Activated CD8-positive, alpha-beta memory T cell treated with anti-CD3 and anti-CD28 coated beads for 4 hours (primary cell): ENCODE measurements around the gene MOB1A.
"Not testable (repeated sequence)": the region's sequence is repeated elsewhere in the genome, so short reads cannot be mapped to it uniquely, and the experiment has no call there.

ENCODE experiments used
- DNase-seq, 2 donors: peaks; one replicate each; pipeline ENCODE4 v3.0.0-alpha.2; 2020; ENCODE audit warnings: low read depth in 2 of 2

MOB1A gene

DNA sequence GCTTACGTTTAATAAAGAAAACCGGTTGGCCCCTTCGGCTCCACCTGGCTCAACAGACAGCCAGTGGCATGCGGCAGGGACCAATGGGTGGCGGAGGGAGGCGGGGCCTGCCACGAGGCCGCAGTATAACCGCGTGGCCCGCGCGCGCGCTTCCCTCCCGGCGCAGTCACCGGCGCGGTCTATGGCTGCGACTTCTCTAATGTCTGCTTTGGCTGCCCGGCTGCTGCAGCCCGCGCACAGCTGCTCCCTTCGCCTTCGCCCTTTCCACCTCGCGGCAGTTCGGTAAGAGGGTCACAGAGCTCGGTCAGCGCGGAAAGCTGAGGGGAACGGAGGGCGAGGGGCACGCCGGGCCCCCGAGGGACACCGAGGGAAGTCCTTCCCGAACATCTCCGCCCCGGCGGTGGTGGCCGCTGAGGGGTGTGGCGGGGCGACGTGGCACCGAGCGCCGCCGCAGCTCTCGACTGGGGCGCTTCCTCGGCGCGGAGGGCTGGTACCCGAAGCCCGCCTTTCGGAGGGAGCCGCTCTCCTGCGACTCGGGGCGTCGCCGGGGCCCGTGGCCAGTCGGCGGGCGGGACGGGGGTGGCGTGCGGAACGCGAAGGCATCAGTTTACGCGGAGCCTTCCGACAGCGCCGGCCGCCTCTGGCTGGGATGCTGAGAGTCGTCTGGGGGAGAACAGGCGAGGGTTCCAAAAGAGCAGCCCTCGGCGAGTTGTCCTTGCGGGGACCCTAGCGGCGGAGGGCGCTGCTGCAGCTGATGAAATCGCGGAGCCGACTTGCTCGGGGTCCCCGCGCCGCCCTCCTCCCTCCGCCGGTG, 20.0 kb upstream of the MOB1A start, which contains the start of gene MTHFD2:
MTHFD2 (plus strand) TSS at position 155 of the 814 bp plus-strand sequence; CDS start at position 182, 27 bp downstream.
- DNase-seq = peak; percentile 84 to 85

DNA sequence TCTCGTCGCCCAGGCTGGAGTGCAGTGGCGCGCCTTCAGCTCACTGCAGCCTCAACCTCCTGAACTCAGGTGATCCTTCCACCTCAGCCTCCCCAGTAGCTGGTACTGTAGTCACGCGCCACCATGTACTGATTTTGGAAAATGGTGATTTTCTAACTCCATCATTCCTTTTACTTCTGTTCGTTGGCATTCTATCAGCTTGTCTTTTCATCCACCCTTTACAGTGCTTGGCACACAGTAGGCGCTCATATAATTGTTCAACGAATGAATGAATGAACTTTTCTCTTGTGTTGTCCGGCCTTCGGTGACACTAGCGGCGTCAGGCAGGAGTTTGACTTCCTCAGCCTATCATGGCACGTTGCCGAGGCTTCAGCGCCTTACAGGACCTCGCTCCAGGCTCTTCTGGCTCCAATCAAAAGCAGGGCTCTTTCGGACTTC, 19.4 kb upstream of the MOB1A start:
- no peak for DNase-seq

DNA sequence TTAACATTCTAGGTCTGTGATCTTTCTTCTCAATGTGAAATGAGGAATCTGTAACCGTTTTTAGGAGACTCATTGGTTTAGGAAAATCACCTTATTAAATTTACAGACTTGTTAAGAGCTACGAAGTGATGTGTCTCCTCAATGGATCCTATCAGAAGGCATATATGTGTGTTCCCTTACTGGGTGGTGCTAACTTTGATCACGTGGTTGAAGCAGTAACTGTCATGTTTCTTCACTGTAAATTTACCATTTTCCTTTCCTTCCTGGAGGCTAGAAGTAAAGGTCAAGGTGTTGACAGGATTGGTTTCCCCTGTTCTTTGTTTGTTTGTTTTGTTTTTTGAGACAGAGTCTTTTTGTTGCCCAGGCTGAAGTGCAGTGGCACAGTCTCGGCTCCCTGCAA, 18.4 kb upstream of the MOB1A start:
- no peak for DNase-seq

DNA sequence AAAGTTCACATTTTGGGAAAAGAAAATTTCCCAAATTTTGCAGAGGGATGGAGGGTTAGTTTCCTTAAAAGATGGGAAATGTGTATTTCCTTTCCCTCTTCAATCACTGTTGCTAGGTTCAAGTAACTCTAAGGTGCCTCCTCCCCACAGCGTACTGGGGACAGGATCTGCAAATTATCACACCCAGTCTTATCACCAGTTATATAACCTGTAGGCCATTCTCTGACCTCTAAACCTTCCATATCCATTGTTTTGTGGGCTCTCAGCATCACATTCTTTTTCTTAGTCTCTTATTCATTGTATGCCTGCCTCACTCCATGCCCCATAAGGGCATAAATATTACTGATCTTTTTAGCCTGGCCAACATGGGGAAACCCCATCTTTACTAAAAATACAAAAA, 16.1 kb upstream of the MOB1A start:
- DNase-seq = no peak

DNA sequence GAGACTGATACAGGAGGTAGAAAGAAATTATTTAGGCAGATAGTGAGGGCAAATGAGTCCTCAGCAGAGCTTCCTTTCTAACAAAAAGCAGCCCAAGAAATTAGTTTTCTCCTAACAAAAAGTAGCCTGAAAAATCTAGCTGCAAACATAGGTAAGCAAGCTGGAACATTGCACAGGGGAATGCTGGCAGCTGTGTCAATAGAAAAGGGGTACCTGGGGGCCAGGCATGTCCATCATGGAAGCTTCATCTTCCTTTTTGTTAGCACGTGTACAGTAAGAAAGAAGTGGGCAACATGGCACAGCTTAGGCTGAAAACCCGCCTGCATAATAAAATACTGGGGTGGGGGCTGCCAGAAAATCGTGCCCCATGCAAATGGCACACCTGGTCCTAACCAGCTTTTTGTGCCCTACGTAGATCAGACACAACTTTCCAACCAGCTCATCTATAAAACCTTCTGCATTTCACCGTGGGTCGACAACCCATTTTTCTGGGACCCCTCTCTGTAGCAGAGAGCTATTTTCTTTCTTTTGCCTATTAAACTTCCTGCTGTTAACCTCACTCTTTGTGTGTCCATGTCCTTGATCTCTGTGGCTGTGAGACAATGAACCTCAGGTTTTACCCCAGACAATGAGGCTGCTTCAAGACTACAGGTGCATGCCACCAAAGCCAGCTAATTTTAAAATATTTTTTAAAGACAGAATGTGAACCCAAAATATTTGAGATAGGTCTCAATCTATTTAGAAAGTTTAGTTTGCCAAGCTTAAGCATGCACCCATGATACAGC, 13.1 kb upstream of the MOB1A start:
- DNase-seq = no peak

DNA sequence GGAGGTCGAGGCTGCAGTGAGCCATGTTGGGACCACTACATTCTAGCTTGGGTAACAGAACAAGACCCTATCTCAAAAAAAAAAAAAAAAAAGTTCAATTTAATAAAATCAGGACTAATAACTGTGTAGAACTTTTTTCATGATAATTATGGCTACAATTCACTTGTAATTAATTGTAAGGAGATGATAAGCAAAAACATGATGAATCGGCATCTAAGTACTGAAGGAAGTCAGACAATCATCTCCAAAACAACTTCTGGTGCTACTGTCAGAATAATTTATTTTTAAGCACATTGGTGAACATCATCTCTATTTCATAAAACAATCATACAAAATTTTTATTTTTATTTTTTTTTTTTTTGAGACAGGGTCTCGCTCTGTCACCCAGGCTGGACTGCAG, 10.0 kb upstream of the MOB1A start:
- DNase-seq = no peak

DNA sequence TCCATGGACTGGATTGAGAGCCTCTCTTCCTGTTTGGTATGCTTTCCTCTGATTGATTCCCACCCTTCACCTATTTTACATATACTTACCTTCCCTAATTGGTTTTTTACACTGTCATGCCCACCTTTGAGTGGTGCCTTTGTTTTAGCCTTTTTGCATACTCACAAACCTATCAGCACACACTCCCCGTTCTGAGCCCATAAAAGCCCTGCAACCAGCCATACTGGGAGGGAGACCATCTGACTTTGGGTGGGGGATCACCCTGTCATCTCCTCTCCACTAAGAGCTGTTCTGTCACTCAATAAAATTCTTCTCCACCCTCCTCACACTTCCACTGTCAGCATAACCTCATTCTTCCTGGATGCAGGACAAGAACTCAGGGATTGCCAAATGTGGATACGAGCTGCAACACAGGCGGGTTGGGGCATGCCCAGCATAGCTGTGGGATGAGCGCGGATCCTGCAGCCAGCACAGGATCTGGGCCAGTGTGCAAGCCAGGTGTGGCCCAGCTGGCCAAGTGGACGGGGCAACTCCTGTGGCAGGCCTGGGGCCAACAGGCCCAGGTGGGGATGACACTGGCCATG, 9.4 kb upstream of the MOB1A start:
- DNase-seq = no peak

DNA sequence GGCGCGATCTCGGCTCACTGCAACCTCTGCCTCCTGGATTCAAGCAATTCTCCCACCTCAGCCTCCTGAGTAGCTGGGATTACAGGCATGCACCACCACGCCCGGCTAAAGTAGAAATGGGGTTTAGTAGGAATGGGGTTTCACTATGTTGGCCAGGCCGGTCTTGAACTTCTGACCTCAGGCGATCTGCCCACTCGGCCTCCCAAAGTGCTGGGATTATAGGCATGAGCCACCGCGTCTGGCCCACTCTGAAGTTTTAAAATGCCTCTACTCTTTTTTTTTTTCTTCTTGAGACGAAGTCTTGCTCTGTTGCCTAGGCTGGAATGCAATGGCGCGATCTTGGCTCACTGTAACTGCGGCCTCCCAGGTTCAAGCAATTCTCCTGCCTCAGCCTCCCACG, 8.0 kb upstream of the MOB1A start:
- DNase-seq = not testable (repeated sequence)

DNA sequence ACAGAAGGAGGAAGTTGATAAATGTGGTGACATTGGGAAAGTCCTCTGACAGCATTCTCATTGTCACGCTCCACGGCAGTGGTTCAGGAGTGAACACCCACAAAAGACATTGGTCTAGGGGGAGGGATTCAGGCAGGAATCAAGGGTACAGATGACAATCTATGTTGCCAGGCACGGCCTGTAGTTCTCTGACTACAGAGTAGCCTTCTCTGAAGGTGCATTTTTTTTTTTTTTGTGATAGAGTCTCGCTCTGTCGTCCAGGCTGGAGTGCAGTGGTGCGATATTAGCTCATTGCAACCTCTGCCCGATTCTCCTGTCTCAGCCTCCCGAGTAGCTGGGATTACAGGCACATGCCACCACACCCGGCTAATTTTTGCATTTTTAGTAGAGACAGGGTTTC, 7.4 kb upstream of the MOB1A start:
- DNase-seq = no peak

DNA sequence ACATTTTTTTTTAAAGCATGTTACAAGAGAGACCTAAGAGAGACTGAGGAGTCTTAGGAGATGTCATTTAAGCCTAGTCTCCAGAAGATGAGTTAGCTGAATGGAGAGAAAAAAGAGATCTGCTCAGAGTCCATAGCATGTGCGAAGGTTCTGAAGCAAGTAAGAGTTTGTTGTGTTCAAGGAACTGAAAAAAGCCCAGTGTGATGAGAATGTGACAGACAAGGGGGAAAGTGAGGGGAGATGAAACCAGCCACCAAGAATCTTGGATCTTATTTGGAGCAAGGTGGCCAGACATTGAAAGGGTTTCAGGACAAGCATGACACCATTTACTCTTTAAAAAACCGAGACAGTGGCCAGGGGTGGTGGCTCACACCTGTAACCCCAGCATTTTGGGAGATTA, 5.2 kb upstream of the MOB1A start:
- DNase-seq = no peak

DNA sequence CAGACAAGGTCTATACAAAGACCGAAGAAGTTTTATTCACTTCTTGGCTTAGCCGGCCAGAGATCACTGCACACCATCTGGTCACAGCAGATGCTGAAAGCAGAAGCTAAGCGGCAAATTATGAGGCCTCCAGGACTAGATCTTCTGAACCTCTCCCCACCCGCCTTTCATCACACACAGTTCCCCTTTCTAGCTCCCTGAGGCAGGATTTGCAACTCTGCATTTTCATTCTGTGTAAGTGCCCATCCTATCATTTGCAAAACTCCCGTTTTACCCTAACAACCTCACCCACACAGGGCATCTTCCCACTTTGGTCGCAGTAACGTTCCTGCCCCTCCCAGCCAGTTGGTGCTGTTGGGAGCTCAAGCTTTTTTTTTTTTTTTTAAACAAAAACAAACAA, 3.1 kb upstream of the MOB1A start:
- no peak for DNase-seq

DNA sequence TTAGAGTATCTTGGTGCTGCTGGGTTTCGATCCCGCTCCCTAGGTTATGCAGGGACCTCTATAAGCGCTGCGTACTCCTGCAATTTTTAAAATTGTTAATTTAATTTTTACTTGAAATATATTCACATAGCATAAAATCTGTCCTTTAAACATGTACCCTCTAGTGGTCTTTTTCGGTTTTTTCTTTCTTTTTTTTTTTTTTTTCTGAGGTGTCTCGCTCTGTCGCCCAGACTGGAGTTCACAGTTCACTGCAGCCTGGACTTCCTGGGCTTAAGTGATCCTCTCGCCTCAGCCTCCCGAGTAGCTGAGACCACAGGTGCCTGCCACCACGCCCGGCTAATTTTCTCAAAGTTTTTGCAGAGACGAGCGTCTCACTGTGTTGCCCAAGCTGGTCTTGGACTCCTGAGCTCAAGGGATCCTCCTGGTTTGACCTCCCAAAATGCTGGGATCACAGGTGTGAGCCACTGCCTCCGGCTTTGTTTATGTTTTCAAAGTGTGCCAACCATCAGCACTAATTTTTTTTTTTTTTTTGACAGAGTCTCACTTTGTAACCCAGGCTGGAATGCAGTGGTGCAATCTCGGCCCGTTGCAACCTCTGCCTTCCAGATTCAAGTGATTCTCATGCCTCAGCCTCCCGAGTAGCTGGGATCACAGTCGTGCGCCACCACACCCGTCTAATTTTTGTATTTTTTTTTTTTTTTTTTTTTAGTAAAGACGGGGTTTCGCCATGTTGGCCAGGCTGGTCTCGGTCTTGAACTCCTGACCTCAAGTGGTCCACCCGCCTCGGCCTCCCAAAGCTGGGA, 585 bp upstream of the MOB1A start:
- no peak for DNase-seq

DNA sequence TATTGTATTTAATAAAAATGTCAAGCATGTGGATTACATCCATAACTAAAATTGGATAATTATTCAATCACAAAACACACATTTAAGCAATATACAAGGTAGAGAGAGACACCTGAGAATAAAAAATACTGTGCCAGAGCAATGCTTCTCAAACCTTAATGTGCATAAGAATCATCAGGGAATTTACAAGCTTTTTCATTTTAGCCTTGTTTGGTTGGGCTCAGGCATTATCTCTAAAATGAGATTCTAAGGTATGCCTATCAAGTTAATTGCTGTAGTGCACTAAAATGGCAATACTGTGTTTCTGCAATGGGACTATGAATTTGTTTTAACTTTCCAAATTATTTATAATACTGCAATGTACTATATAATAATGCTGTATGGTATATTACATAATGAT, 983 bp downstream of the MOB1A start:
- DNase-seq = no peak

DNA sequence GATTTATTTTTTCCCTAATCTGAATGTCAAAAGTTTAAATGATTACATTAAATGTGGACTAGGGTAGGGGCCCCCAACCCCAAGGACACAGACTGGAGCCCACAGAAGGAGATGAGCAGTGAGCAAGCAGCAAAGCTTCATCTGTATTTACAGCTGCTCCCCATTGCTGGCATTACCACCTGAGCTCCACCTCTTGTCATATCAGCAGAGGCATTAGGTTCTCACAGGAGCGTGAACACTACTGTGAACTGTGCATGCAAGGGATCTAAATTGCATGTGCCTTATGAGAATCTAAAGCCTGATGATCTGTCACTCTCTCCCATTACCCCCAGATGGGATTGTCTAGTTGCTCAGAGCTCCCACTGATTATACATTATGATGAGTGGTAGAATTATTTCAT, 3.8 kb downstream of the MOB1A start:
- DNase-seq = no peak

DNA sequence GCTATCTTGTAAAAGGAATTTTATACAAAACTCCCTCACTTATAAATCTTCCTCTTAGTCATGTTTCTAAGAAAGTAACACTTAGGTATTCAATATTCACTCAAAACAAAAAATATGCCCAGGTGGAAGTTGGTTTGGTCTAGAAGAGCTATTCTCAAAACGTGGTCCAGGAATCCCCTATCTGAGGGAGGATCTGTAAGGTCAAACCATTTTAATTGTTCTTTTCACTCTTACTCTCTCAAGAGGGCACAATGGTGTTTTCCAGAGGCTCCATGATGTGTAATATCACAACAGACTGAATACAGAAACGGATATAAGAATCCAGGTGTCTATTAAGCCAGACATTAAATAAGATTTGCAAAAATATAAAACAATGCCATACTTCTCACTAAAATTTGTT, 9.9 kb downstream of the MOB1A start:
- no peak for DNase-seq

DNA sequence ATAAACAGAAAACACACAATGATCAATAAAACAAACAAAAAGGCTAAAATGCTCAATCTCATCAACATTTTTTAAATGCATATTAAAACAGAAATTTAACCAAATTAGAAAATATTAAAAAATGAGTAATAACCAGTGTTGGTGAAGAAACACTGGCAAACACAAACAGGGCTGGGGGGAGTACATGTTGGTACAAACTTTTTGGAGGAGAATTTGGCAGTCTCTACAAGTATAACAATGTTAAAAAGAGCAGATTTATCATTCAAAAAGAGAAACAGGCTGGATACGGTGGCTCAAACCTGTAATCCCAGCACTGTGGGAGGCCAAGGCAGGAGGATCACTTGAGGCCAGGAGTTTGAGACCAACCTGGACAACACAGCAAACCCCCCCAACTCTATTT, 13.9 kb downstream of the MOB1A start:
- DNase-seq = no peak

DNA sequence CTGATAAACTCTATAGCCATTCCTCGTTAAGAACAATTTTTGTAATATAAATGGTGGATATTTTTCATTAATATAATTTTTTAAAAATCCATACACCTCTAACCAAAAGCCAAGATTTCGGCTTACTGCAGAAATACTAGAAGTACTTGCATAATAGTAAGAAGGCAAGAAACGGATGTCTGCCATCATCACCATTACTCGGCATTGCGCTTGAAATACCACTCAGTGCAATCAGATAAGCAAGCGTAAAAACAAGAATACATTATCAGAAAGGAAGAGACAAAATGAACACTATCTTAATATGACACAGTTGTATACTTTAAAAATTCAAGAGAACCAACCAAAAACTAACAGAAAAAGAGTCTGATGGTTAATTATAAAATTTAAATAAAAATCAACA, 15.7 kb downstream of the MOB1A start:
- no peak for DNase-seq

DNA sequence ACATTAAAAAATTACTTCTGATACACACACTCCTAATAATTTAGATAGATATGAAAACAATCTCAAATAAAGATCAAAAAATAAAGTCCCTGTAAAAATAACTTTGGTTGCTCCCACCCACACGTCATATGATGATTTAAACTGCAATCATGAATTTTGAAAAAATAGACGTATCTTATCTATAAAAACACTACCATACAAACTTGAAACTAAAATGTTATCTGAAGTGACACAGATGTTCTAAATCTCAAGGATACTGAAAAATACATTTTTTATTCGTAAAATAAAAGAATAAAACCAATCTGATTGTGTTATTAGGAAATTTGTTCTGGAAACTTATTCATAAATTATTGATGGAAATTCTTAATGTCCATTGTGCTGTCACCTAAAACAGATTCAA, 22.8 kb downstream of the MOB1A start:
- DNase-seq = no peak

DNA sequence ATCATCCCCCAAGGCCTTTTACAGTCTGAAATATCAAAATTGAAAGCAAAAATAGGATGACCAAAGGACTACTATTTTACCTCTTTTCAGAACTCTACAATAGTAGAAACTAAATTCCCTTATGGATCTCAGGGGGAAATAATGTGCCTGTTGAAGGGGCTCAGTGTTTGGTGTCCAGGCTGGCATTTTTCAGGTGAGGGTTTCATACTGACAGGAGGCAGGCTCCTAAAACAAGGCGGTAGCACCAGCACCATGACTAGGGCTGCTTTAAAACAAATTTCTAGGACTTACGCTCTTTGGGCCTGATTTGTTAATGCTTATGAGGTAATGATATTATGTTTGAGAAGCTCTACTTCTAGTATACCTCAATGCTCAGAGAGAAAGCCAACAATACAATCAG, 25.7 kb downstream of the MOB1A start:
- DNase-seq = no peak

DNA sequence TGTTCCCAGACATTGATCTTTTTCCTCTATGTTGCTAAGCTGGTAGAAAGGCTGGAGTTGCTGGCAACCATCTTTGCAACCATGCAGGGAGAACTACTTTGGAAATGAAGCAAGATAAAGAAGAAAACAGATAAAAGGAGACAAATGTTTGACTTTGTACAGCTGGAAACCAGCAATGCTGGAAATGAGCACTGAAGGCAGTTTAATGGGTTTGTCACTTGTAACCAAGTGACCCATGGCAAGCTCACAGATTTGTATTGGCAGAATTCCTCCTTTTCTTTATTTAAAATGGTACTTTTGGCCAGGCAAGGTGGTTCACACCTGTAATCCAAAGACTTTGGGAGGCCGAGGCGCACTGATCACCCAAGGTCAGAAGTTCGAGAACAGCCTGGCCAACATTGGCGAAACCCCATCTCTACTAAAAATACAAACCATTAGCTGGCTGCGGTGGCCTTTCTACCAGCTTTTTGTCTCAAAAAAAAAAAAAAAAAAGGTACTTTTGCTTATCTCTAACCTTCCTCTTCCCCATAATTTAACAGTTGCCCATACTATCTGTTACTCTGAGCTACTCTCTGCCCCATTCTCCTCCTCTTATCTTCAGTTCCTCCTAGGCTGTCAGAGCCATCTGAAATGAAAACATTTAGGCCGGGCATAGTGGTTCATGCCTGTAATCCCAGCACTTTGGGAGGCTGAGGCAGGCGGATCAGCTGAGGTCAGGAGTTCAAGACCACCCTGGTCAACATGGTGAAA, 28.9 kb downstream of the MOB1A start:
- no peak for DNase-seq

DNA sequence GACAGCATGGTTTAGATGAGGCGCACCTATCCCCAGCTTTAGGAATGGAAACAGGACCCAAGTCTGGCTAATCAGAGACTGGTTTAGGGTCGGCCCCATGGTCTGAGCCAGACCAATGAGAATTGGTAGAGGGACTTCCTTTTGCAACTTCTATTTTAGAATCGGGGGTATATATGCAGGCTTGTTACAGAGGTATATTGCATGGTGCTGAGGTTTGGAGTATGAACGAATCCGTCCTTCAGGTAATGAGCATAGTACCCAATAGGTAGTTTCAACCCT, 29.5 kb downstream of the MOB1A start:
- DNase-seq = no peak
